Smooth muscle cell (in vitro differentiated cells): Measurements from ENCODE around the gene CHRNA5. TPM values are rescaled to one million over a fixed set of nuclear protein-coding genes. Genes with fewer than 3 reads are reported as not detected.

Source experiments
- DNase-seq: peaks from one replicate; lab custom pipeline; 2025; ENCODE audit not compliant: unreplicated experiment; lab: John Stamatoyannopoulos, UW
- H2AFZ ChIP-seq: fragments of 200-600 bp; sonication (generic); 2 replicates; pipeline ENCODE4 v1.6.0; 2016; ENCODE audit warnings: antibody characterized with exemption, low read depth, mild to moderate bottlenecking
- H3F3A ChIP-seq: fragments of 200-600 bp; sonication (generic); 2 replicates; pipeline ENCODE4 v1.6.0; 2017; ENCODE audit warnings: antibody characterized with exemption, low read depth
- H3K27ac ChIP-seq: fragments of 200-600 bp; sonication (generic); 2 replicates; pipeline ENCODE4 v1.5.1; 2016; ENCODE audit warnings: low read depth, mild to moderate bottlenecking
- H3K27me3 ChIP-seq: fragments of 200-600 bp; sonication (generic); 2 replicates; pipeline ENCODE4 v1.6.1; 2016; ENCODE audit warnings: low read depth, mild to moderate bottlenecking
- H3K36me3 ChIP-seq: fragments of 200-600 bp; sonication (generic); 2 replicates; pipeline ENCODE4 v1.5.1; 2016; ENCODE audit warnings: low read depth
- H3K4me1 ChIP-seq: fragments of 200-600 bp; sonication (generic); 2 replicates; pipeline ENCODE4 v1.5.1; 2016; ENCODE audit warnings: low read depth
- H3K4me2 ChIP-seq: fragments of 200-600 bp; sonication (generic); 2 replicates; pipeline ENCODE4 v1.6.0; 2016; ENCODE audit warnings: mild to moderate bottlenecking
- H3K4me3 ChIP-seq: fragments of 200-600 bp; sonication (generic); 2 replicates; pipeline ENCODE4 v1.5.1; 2016; ENCODE audit warnings: mild to moderate bottlenecking
- H3K79me2 ChIP-seq: fragments of 200-600 bp; sonication (generic); 2 replicates; pipeline ENCODE4 v1.6.0; 2016; ENCODE audit warnings: low read depth, mild to moderate bottlenecking
- H3K9ac ChIP-seq: fragments of 200-600 bp; sonication (generic); 2 replicates; pipeline ENCODE4 v1.6.0; 2016; ENCODE audit warnings: low read depth
- H3K9me3 ChIP-seq: fragments of 200-600 bp; sonication (generic); replicated peaks from 2 replicates; pipeline ENCODE4 v1.5.1; 2016; ENCODE audit warnings: low read depth
- H4K20me1 ChIP-seq: fragments of 200-600 bp; sonication (generic); 2 replicates; pipeline ENCODE4 v1.6.0; 2016; ENCODE audit warnings: low read depth
- CTCF ChIP-seq: fragments of 200-600 bp; sonication (generic); IDR thresholded peaks from 2 replicates; pipeline ENCODE4 v1.5.1; 2017; ENCODE audit warnings: borderline replicate concordance, mild to moderate bottlenecking, antibody characterized with exemption; ENCODE audit not compliant: insufficient read depth, poor library complexity, severe bottlenecking
- WGBS: methylation state at CpG from one replicate; pipeline ENCODE4 v1.1.7; 2016; ENCODE audit warnings: low lambda C conversion rate; 5-methylcytosine and 5-hydroxymethylcytosine counted together
- polyA plus RNA-seq: library from polyadenylated mRNA; unstranded; fragments of >200 nt; fragmentation: Nextera tagmentation; extraction: Ambion mirVana; gene quantifications from 2 replicates; pipeline ENCODE4 v1.2.1, GENCODE V29; 2016
- total RNA-seq: library from RNA; depleted of rRNA; stranded (reverse); fragments of >200 nt; gene quantifications from 2 replicates; pipeline ENCODE4 v1.2.3, GENCODE V29; 2014

Gene CHRNA5
- total and polyA plus RNA-seq, 2 experiments from 2014 or later, result 0.85 to 2.4 TPM

GRCh38 chr15:78615151-78615589, 49.9 kb downstream of the CHRNA5 start:
- Histone ChIP-seq H3K9me3 (no peaks in the 10 kb centered on the region), H3K4me1 (peaks cover 6% of the 10 kb centered on the region), H4K20me1 (no peaks in the 10 kb centered on the region), H3K4me3 (no peak overlapping the region), H3K4me2 (no peak overlapping the region), H3K9ac (no peak overlapping the region), H3K79me2 (no peaks in the 10 kb centered on the region), H2AFZ (no peak overlapping the region), H3K36me3 (no peaks in the 10 kb centered on the region), H3F3A (no peaks in the 10 kb centered on the region), H3K27ac (no peak overlapping the region), H3K27me3 (peaks cover 16% of the 10 kb centered on the region)
- TF ChIP-seq CTCF, result no peak
- WGBS, result 89% methylated on average over 3 of the region's 3 CpGs
- DNase-seq, result no peak

GRCh38 chr15:78616506-78616905, 51.2 kb downstream of the CHRNA5 start:
- Histone ChIP-seq H3K27me3 (peaks cover 30% of the 10 kb centered on the region), H3K4me3 (no peak overlapping the region), H3K9me3 (no peaks in the 10 kb centered on the region), H3K27ac (no peak overlapping the region), H3F3A (no peaks in the 10 kb centered on the region), H3K36me3 (no peaks in the 10 kb centered on the region), H3K4me1 (peaks cover 6% of the 10 kb centered on the region), H3K9ac (no peak overlapping the region), H2AFZ (no peak overlapping the region), H4K20me1 (no peaks in the 10 kb centered on the region), H3K79me2 (no peaks in the 10 kb centered on the region), H3K4me2 (no peak overlapping the region)
- no peak for DNase-seq
- TF ChIP-seq CTCF, result no peak
- 91% methylated on average over 2 of the region's 2 CpGs for WGBS

- Histone ChIP-seq H3F3A (no peaks in the 10 kb centered on the region), H3K9me3 (no peaks in the 10 kb centered on the region), H4K20me1 (no peaks in the 10 kb centered on the region), H3K9ac (no peak overlapping the region), H2AFZ (no peak overlapping the region), H3K27me3 (peaks cover 35% of the 10 kb centered on the region), H3K4me3 (no peak overlapping the region), H3K27ac (no peak overlapping the region), H3K4me2 (no peak overlapping the region), H3K79me2 (no peaks in the 10 kb centered on the region), H3K4me1 (peaks cover 6% of the 10 kb centered on the region), H3K36me3 (no peaks in the 10 kb centered on the region)
- TF ChIP-seq CTCF, result no peak
- DNase-seq, result no peak
- WGBS, result 65% methylated on average over 7 of the region's 7 CpGs
Observed at GRCh38 chr15:78617076-78617475, 51.8 kb downstream of the CHRNA5 start.

- peaks cover 40% of the 10 kb centered on the region for H3K27me3 ChIP-seq
- 82% methylated on average over 4 of the region's 5 CpGs for WGBS
- H3K27ac ChIP-seq, result no peak overlapping the region
- peaks cover 6% of the 10 kb centered on the region for H3K4me1 ChIP-seq
- no peak for DNase-seq
- no peaks in the 10 kb centered on the region for H4K20me1 ChIP-seq
- H3F3A ChIP-seq, result no peaks in the 10 kb centered on the region
- TF ChIP-seq CTCF, result no peak
- H3K4me3 ChIP-seq, result no peak overlapping the region
- no peaks in the 10 kb centered on the region for H3K9me3 ChIP-seq
- no peak overlapping the region for H2AFZ ChIP-seq
- no peaks in the 10 kb centered on the region for H3K79me2 ChIP-seq
- no peak overlapping the region for H3K9ac ChIP-seq
- H3K4me2 ChIP-seq, result no peak overlapping the region
- H3K36me3 ChIP-seq, result no peaks in the 10 kb centered on the region
Observed at GRCh38 chr15:78617516-78617915, 52.2 kb downstream of the CHRNA5 start.
